OCI-LY7 (cell line): ENCODE results near the gene KDM6A. TPM values are rescaled to one million over a fixed set of nuclear protein-coding genes. Genes with fewer than 3 reads are reported as not detected.
"Not testable (repeated sequence)": the region's sequence is repeated elsewhere in the genome, so short reads cannot be mapped to it uniquely, and the experiment has no call there.

Experiments used
- Bru-seq: library from RNA; stranded (reverse); fragments of 400-500 nt; gene quantifications from one replicate; lab custom pipeline; 2021; lab: Mats Ljungman, UMichigan
- BruChase-seq, 2 experiments: library from RNA; stranded (reverse); fragments of 400-500 nt; gene quantifications; one replicate each; lab custom pipeline; 2021; lab: Mats Ljungman, UMichigan
- BruUV-seq: library from RNA; stranded (reverse); fragments of 400-500 nt; replicated peaks from 2 replicates; lab custom pipeline; 2021; lab: Mats Ljungman, UMichigan
- CTCF ChIA-PET: fragments of 300-600 bp; sonication (Branson Sonifier 250); formaldehyde crosslinking; loops from one replicate; lab custom pipeline; 2022; ENCODE audit warnings: antibody characterized with exemption; ENCODE audit not compliant: unreplicated experiment; lab: Charles Lee
- POLR2A ChIA-PET: fragments of 300-600 bp; sonication (Branson Sonifier 250); formaldehyde crosslinking; loops from one replicate; lab custom pipeline; 2022; ENCODE audit warnings: antibody characterized with exemption; lab: Charles Lee
- DNase-seq: peaks from one replicate; pipeline ENCODE4 v3.0.0-alpha.2; 2015; ENCODE audit warnings: low spot score
- H2AFZ ChIP-seq: fragments of 200-600 bp; sonication (generic), shearing (Covaris generic); 2 replicates; pipeline ENCODE4 v1.6.1; 2014; ENCODE audit warnings: mild to moderate bottlenecking, antibody characterized with exemption, low read length, moderate library complexity
- H3K27ac ChIP-seq: fragments of 200-600 bp; sonication (generic); 2 replicates; pipeline ENCODE4 v1.5.1; 2014; ENCODE audit warnings: mixed run types, low read depth, mild to moderate bottlenecking, moderate library complexity, low read length, inconsistent platforms; ENCODE audit not compliant: poor library complexity, severe bottlenecking
- H3K36me3 ChIP-seq: fragments of 200-600 bp; sonication (generic); 2 replicates; pipeline ENCODE4 v1.6.1; 2014; ENCODE audit warnings: mild to moderate bottlenecking, antibody characterized with exemption, low read length, moderate library complexity, mixed read lengths; ENCODE audit not compliant: insufficient read depth
- H3K4me1 ChIP-seq: fragments of 200-600 bp; sonication (generic); 2 replicates; pipeline ENCODE4 v1.5.1; 2014; ENCODE audit warnings: mild to moderate bottlenecking, low read length; ENCODE audit not compliant: insufficient read depth, poor library complexity, severe bottlenecking
- H3K4me2 ChIP-seq: fragments of 200-600 bp; sonication (generic); 2 replicates; pipeline ENCODE4 v1.6.1; 2014; ENCODE audit warnings: mild to moderate bottlenecking, low read length
- H3K4me3 ChIP-seq: fragments of 200-600 bp; sonication (generic); 2 replicates; pipeline ENCODE4 v1.5.1; 2014; ENCODE audit warnings: mild to moderate bottlenecking, low read depth, low read length; ENCODE audit not compliant: poor library complexity, severe bottlenecking
- H3K79me2 ChIP-seq: fragments of 200-600 bp; sonication (generic); 2 replicates; pipeline ENCODE4 v1.6.1; 2016; ENCODE audit warnings: low read depth, mild to moderate bottlenecking, low read length, moderate library complexity, mixed read lengths; ENCODE audit not compliant: insufficient read depth
- H3K9me2 ChIP-seq: fragments of 200-600 bp; sonication (generic); 2 replicates; pipeline ENCODE4 v1.6.1; 2016; ENCODE audit warnings: mild to moderate bottlenecking, low read length, mixed read lengths; ENCODE audit not compliant: insufficient read depth
- H3K9me3 ChIP-seq: fragments of 200-600 bp; sonication (generic); 2 replicates; pipeline ENCODE4 v1.6.1; 2014; ENCODE audit warnings: mild to moderate bottlenecking, mixed run types, low read length, mixed read lengths
- H4K20me1 ChIP-seq: fragments of 200-600 bp; sonication (generic); 2 replicates; pipeline ENCODE4 v1.6.1; 2014; ENCODE audit warnings: mild to moderate bottlenecking, antibody characterized with exemption, low read length, moderate library complexity, mixed read lengths; ENCODE audit not compliant: insufficient read depth
- EZH2phosphoT487 ChIP-seq: fragments of 200-600 bp; sonication (generic); IDR thresholded peaks from 2 replicates; pipeline ENCODE4 v1.6.1; 2018; ENCODE audit warnings: low read depth, borderline replicate concordance, mild to moderate bottlenecking, mixed run types, antibody characterized with exemption, low read length, moderate library complexity, mixed read lengths
- intact Hi-C: fragments of 100-400 bp; cut with micrococcal nuclease; formaldehyde crosslinking; loops from one replicate; pipeline ENCODE4 v1.10.0; 2022; ENCODE audit not compliant: unreplicated experiment
- long read RNA-seq: library from polyadenylated mRNA; stranded (forward); transcript quantifications from one replicate; pipeline ENCODE4 v2.0.0, GENCODE V29; 2022
- total RNA-seq, 2 experiments: library from RNA; depleted of rRNA in 1 of 2; stranded (reverse); fragments of >200 nt in 1 of 2; shearing (Covaris generic) in 1 of 2; gene quantifications; 2 replicates each; pipeline ENCODE4 v1.2.3, GENCODE V29; 2014 to 2022
- TF ChIP-seq, protein P1 (sequence below): fragments of 200-600 bp; sonication (generic); conservative IDR thresholded peaks from 2 replicates; pipeline ENCODE4 v1.5.1; 2014; ENCODE audit warnings: mild to moderate bottlenecking, antibody characterized with exemption, low read length, moderate library complexity, mixed read lengths

Gene KDM6A
- total RNA-seq (2014; rRNA removed; shearing (Covaris generic)) (18.8 and 20.5 TPM in 2 replicates), total RNA-seq (2022) (23.4 and 29.5 TPM in 2 replicates), Bru-seq, nascent RNA (percentile 85 among the genes with signal in this experiment), BruChase-seq, experiment 1, labeled RNA remaining after a 6-hour chase (percentile 72 among the genes with signal in this experiment), BruChase-seq, experiment 2, labeled RNA remaining after a 2-hour chase (percentile 68 among the genes with signal in this experiment)
- long read RNA-seq, full-length matches to known transcripts: 12 of 35 reads
- long read RNA-seq, partial matches to known transcripts: 14 of 35 reads
- long read RNA-seq, other reads (novel, unspliced or antisense): 9 of 35 reads

DNA sequence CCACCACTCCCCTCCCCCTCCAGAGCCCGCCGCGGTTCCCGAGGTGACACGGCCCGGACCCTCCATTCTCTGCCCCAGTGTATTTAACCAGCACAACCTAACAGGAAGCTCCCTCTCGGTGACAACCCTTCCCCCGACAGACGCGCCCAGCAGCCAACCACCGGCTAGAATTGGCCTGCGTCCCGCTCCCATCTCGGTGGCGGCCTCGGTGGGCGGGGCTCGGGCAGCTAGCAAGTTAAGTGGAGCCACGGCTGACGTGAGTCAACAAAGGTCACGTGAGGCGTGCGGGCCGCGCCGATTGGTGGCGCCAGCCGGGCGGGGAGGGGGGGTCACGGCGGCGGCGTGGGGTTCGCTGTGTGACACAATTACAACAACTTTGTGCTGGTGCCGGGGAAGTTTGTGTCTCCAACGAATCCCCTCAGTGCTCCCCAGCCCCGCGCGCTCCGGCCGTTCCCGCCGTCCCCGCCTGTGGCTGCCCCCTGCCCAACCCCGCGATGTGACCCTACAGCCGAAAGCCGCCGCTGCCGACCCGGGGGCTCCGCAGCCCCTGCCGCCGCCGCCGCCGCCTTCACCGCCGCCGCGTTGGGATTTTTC lies at the start of gene KDM6A:
Gene KDM6A, plus strand, starts transcription at position 368 of the 594 bp plus-strand sequence. CDS start 364 bp downstream, outside the sequence.
- peak; percentile 94 for DNase-seq
- Histone ChIP-seq H4K20me1 (peaks cover 7% of the 10 kb centered on the region; the same call in 1 of the 2 replicates), H3K9me3 (no peaks in the 10 kb centered on the region), H3K27ac (peak within 1 kb of the TSS; percentile 87), H2AFZ (peak within 1 kb of the TSS; percentile 67), H3K4me1 (peaks cover 5% of the 10 kb centered on the region), H3K36me3 (peaks cover 7% of the 10 kb centered on the region), H3K4me2 (peak within 1 kb of the TSS; percentile 87), H3K9me2 (no peaks in the 10 kb centered on the region), H3K79me2 (peaks cover 52% of the 10 kb centered on the region), H3K4me3 (peak within 1 kb of the TSS; percentile 87)
- ChIA-PET CTCF (interaction anchor here (0.6 to 0.7 kb wide), 2 partner anchors 93 to 340 kb away, joined by 3 read pairs; no protein-coding TSS in a partner anchor), POLR2A (interaction anchor here (0.6 to 1.0 kb wide), 9 partner anchors 14 to 1971 kb away, joined by 3 to 6 read pairs (median 4); no protein-coding TSS in a partner anchor)
- TF ChIP-seq EZH2phosphoT487: no peak
- TF ChIP-seq, protein P1, sequence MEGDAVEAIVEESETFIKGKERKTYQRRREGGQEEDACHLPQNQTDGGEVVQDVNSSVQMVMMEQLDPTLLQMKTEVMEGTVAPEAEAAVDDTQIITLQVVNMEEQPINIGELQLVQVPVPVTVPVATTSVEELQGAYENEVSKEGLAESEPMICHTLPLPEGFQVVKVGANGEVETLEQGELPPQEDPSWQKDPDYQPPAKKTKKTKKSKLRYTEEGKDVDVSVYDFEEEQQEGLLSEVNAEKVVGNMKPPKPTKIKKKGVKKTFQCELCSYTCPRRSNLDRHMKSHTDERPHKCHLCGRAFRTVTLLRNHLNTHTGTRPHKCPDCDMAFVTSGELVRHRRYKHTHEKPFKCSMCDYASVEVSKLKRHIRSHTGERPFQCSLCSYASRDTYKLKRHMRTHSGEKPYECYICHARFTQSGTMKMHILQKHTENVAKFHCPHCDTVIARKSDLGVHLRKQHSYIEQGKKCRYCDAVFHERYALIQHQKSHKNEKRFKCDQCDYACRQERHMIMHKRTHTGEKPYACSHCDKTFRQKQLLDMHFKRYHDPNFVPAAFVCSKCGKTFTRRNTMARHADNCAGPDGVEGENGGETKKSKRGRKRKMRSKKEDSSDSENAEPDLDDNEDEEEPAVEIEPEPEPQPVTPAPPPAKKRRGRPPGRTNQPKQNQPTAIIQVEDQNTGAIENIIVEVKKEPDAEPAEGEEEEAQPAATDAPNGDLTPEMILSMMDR: no peak
- intact Hi-C loops: loop anchor here (2.0 to 5.0 kb wide), 3 partner anchors 34 to 330 kb away; partner anchors contain the start of gene FUNDC1
- no TSS peak for BruUV-seq

DNA sequence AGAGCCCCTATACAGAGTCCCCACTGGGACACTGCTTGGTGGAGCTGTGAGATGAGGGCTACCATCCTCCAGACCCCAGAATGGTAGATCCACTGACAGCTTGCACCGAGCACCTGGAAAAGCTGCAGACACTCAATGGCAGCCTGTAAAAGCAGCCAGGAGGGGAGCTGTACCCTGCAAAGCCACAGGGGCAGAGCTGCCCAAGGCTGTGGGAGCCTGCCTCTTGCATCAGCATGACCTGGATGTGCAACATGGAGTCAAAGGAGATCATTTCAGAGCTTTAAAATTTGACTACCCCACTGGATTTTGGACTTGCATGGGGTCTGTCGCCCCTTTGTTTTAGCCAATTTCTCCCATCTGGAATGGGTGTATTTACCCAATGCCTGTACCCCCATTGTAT lies 49.8 kb upstream of the KDM6A start:
- H2AFZ ChIP-seq, H3K79me2 ChIP-seq, intact Hi-C loops, H3K4me2 ChIP-seq, H3K9me3 ChIP-seq, H3K4me3 ChIP-seq, CTCF ChIA-PET, H3K27ac ChIP-seq, DNase-seq, H3K36me3 ChIP-seq, H3K4me1 ChIP-seq, BruUV-seq, H3K9me2 ChIP-seq, POLR2A ChIA-PET, H4K20me1 ChIP-seq: not testable (repeated sequence)

DNA sequence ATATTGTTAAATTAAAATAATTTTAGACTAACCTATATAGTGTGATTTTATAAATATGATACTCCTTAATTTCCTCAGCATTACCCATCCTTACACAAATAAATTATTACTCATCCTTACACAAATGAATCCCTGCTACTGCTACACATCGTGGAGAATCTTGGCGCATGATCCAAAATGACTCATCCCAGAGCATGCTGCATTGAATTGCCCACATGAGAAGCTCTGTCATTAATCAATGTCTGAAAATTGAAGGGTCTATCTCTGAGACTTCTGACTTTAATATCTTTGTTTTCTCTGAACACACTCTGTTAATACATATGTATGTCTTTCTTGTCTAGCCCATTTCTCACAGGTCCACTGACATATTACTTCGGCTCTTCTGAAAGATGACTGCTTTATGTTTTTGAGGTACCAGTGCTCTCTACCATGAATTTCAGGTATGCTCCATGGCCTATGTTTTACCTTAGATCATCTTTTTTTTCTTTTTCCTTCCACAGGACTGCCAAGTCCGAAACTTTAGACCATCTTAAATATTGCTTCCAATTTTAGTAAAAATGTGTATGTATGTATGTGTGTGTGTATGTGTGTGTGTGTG lies 44.9 kb upstream of the KDM6A start:
- BruUV-seq: no TSS peak
- Histone ChIP-seq H4K20me1 (no peaks in the 10 kb centered on the region), H3K36me3 (no peaks in the 10 kb centered on the region), H3K9me2 (no peaks in the 10 kb centered on the region), H3K79me2 (no peaks in the 10 kb centered on the region), H3K4me2 (no peak overlapping the region), H3K4me3 (no peak overlapping the region), H3K27ac (no peak overlapping the region), H3K9me3 (no peaks in the 10 kb centered on the region), H2AFZ (no peak overlapping the region), H3K4me1 (no peaks in the 10 kb centered on the region)
- POLR2A ChIA-PET: no interaction called here
- no peak for DNase-seq
- TF ChIP-seq, protein P1: no peak
- TF ChIP-seq EZH2phosphoT487: no peak
- CTCF ChIA-PET: no interaction called here
- intact Hi-C loops: no loop called here
